Fibroblast of the aortic adventitia (primary cell): Measurements from ENCODE around the gene SPNS2. TPM values are rescaled to one million over a fixed set of nuclear protein-coding genes. Genes with fewer than 3 reads are reported as not detected.

ENCODE experiments used
- DNase-seq: peaks from one replicate; pipeline ENCODE4 v3.0.0-alpha.2; 2010; ENCODE audit warnings: low read depth
- H3K4me3 ChIP-seq: 2 replicates; pipeline ENCODE4 v1.5.1; 2011; ENCODE audit warnings: low read depth, mild to moderate bottlenecking, control low read depth, low read length, moderate library complexity
- CTCF ChIP-seq: IDR thresholded peaks from 2 replicates; pipeline ENCODE4 v1.5.1; 2011; ENCODE audit warnings: mild to moderate bottlenecking, low read length, control low read depth, inconsistent platforms; ENCODE audit not compliant: insufficient read depth
- total RNA-seq: library from RNA; depleted of rRNA; stranded (reverse); fragments of >200 nt; gene quantifications from 2 replicates; pipeline ENCODE4 v1.2.3, GENCODE V29; 2012; ENCODE audit warnings: low replicate concordance

SPNS2 gene
- total RNA-seq, 1 donor: 0.27 TPM

GRCh38 chr17:4533523-4534504 is 35.1 kb downstream of the SPNS2 start:
- no peak overlapping the region for H3K4me3 ChIP-seq
- DNase-seq: no peak
- no peak for TF ChIP-seq CTCF

DNA sequence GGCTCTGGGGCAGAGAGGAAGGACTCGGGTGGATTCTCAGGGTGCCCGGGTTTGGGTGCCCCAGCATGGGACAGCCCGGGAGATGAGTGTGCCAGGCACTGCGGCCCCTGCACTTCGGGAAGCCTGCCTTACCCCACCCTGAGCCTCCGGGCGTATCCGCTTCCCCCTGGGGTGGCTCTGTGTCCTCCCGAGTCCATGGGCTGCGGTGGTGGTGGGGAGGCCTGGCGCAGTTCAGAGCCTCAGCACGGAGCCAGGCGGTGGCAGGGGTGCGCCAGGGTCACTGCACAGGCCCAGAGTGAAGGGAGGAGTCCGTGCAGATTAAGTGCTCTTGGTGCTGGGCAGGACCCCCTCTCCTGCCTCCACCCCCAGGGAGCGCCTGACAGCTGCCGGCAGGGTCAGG is 35.8 kb downstream of the SPNS2 start:
- no peak for TF ChIP-seq CTCF
- no peak overlapping the region for H3K4me3 ChIP-seq
- DNase-seq: no peak

DNA sequence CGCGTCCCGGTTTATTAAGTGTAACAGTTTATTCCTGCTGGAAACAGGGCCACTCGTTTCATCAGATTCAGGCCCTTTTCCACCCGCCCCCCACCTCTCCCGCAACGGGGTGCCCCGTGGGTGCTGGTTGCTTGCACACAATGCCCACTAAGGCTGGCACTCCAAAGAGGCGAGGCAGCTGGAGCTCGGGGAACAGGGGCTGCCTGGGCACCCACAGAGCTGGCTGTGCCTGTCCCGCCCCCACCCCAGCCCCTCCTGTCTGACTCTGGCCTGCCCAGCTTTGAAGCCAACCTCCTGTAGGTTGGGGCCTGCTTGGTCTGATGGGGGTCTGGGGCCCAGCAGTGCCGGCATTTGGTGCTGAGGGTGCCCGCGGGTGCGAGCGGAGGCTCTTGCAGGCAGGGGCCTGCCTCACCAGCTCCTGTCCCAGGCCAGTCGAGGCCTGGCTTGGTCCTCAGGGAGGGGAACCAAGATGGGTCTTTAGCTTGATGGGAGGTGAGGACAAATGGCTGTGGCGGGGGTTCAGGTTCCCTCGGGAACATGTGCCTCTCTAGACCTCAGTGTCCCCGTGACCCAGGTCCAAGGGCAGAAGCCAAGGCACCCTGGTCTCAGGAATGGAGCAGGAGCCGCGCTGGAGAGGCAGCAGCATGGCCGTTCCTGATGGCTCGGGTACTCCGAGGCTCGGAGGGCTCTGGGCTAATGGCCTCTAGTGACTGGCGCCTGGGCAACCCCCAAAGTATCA is 36.4 kb downstream of the SPNS2 start:
- DNase-seq: no peak
- no peak overlapping the region for H3K4me3 ChIP-seq
- TF ChIP-seq CTCF: no peak

GRCh38 chr17:4535667-4536258 is 37.1 kb downstream of the SPNS2 start:
- H3K4me3 ChIP-seq: no peak overlapping the region
- DNase-seq: no peak
- no peak for TF ChIP-seq CTCF

DNA sequence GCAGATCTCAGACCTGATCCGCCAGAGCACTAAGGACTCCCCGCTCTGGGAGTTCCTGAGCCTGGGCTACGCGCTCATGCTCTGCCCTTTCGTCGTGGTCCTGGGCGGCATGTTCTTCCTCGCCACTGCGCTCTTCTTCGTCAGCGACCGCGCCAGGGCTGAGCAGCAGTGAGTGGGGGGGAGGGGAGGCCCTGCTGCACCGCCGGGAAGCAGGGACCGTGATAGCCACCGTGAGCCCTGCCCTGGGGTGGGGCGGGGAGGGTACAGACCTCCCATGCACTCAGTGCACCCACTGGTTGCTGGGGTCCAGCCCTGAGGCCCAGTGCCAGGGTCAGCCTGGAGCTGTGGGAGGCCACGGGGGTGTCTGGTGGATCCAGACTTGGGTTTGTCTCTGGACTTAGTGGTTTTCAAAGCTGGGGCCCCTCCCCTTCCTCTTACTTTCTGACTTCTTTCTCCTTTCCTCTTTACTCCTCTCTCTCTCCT is 37.6 kb downstream of the SPNS2 start:
- H3K4me3 ChIP-seq: no peak overlapping the region
- DNase-seq: no peak
- no peak for TF ChIP-seq CTCF

DNA sequence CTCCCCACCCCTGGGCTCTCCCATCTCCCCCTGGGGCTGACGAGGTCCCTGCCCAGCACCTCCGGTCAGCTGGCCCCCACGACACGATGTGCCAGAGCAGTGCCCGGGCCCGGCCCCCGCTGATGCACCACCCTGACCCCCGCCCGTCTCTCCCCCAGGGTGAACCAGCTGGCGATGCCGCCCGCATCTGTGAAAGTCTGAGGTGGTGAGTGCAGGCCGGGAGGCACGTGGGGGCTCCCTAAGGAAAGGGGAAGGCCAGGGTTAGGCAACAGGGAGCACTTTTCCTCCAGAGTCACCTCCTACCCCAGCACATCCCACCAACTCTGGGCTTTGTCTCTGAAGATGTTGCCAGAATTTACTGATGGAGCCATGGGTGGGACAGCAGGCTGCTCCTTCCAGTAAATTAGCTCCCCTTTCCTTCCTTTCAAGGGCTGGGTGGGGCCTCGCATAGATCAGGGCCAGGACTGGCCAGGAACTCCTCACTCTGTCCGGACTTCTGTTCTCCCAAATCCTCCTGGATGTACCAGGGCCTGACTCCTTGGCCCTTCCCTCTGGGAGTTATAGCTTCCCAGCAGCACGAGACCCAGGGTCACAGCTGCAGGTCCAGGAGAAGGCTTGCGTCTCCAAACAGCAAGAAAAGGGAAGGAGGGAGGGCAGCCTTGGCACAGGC is 38.2 kb downstream of the SPNS2 start:
- H3K4me3 ChIP-seq: no peak overlapping the region
- peak; percentile 75 for DNase-seq
- no peak for TF ChIP-seq CTCF
